HFFc6 (cell line): ENCODE results near the gene COL4A2. TPM values are rescaled to one million over a fixed set of nuclear protein-coding genes. Genes with fewer than 3 reads are reported as not detected.

Experiments used
- DNase-seq: peaks from one replicate; pipeline ENCODE4 v3.0.0-alpha.2; 2018
- H3K27ac Mint-ChIP-seq: 2 replicates; pipeline ENCODE4 v1.8.0; 2020; ENCODE audit warnings: mild to moderate bottlenecking, mixed read lengths
- H3K27me3 Mint-ChIP-seq: 2 replicates; pipeline ENCODE4 v1.8.0; 2021; ENCODE audit warnings: mild to moderate bottlenecking, moderate library complexity, mixed read lengths; ENCODE audit not compliant: insufficient read depth
- H3K36me3 Mint-ChIP-seq: 2 replicates; pipeline ENCODE4 v1.8.0; 2021; ENCODE audit warnings: low read depth, mixed read lengths
- H3K4me1 Mint-ChIP-seq: 2 replicates; pipeline ENCODE4 v1.8.0; 2020; ENCODE audit warnings: low read depth, mixed read lengths
- H3K4me3 Mint-ChIP-seq: 2 replicates; pipeline ENCODE4 v1.8.0; 2020; ENCODE audit warnings: mild to moderate bottlenecking, moderate library complexity, mixed read lengths
- H3K9me3 Mint-ChIP-seq: 2 replicates; pipeline ENCODE4 v1.8.0; 2020; ENCODE audit warnings: mild to moderate bottlenecking, mixed read lengths
- CTCF ChIP-seq: fragments of 200-600 bp; sonication (generic); IDR thresholded peaks from 2 replicates; pipeline ENCODE4 v1.5.0; 2021; ENCODE audit warnings: antibody characterized with exemption, mild to moderate bottlenecking
- total RNA-seq, 6 experiments: library from RNA; stranded (reverse); fragmentation: NEBNext Ultra II Directional; extraction: Animal tissue kit (Norgen Biotek cat#: 25700); gene quantifications; 2 replicates in 1 of 6; 3 replicates in 5 of 6; pipeline ENCODE4 v1.2.3, GENCODE V29; 2021

The COL4A2 gene
- total RNA-seq, 6 experiments from 2014 or later = 202 to 327 (median 217) TPM

GRCh38 chr13:110272227-110272626 lies 34.9 kb upstream of the COL4A2 start:
- Mint-ChIP-seq H3K27ac (no peak overlapping the region), H3K4me1 (peaks cover 9% of the 10 kb centered on the region), H3K9me3 (no peaks in the 10 kb centered on the region), H3K36me3 (peaks cover 5% of the 10 kb centered on the region; the same call in 1 of the 2 replicates), H3K27me3 (peaks cover 3% of the 10 kb centered on the region; the same call in 1 of the 2 replicates), H3K4me3 (no peak overlapping the region)
- DNase-seq = no peak
- TF ChIP-seq CTCF = no peak

- Mint-ChIP-seq H3K4me1 (peaks cover 13% of the 10 kb centered on the region), H3K36me3 (peaks cover 5% of the 10 kb centered on the region; the same call in 1 of the 2 replicates), H3K4me3 (no peak overlapping the region), H3K27me3 (peaks cover 3% of the 10 kb centered on the region; the same call in 1 of the 2 replicates), H3K9me3 (no peaks in the 10 kb centered on the region), H3K27ac (no peak overlapping the region)
- DNase-seq = no peak
- no peak for TF ChIP-seq CTCF
Measured at GRCh38 chr13:110272651-110273050, 34.4 kb upstream of the COL4A2 start.

GRCh38 chr13:110273254-110273653 lies 33.8 kb upstream of the COL4A2 start:
- Mint-ChIP-seq H3K4me3 (no peak overlapping the region), H3K36me3 (peaks cover 5% of the 10 kb centered on the region; the same call in 1 of the 2 replicates)

GRCh38 chr13:110274687-110275086 lies 32.4 kb upstream of the COL4A2 start:
- H3K9me3 Mint-ChIP-seq = no peaks in the 10 kb centered on the region
- H3K4me1 Mint-ChIP-seq = peaks cover 25% of the 10 kb centered on the region
- H3K36me3 Mint-ChIP-seq = peaks cover 10% of the 10 kb centered on the region
- H3K4me3 Mint-ChIP-seq = no peak overlapping the region
- peak; percentile 49; the same call in 1 of the 2 replicates for TF ChIP-seq CTCF
- H3K27ac Mint-ChIP-seq = no peak overlapping the region
- peaks cover 3% of the 10 kb centered on the region; the same call in 1 of the 2 replicates for H3K27me3 Mint-ChIP-seq
- DNase-seq = no peak

More at GRCh38 chr13:110273254-110273653, 33.8 kb upstream of the COL4A2 start:
- Mint-ChIP-seq H3K9me3 (no peaks in the 10 kb centered on the region), H3K4me1 (peaks cover 18% of the 10 kb centered on the region), H3K27me3 (peaks cover 3% of the 10 kb centered on the region; the same call in 1 of the 2 replicates), H3K27ac (no peak overlapping the region)
- DNase-seq = no peak
- TF ChIP-seq CTCF = no peak

- TF ChIP-seq CTCF = no peak
- H3K4me3 Mint-ChIP-seq = no peak overlapping the region
- peaks cover 3% of the 10 kb centered on the region; the same call in 1 of the 2 replicates for H3K27me3 Mint-ChIP-seq
- H3K36me3 Mint-ChIP-seq = peaks cover 16% of the 10 kb centered on the region
- H3K9me3 Mint-ChIP-seq = no peaks in the 10 kb centered on the region
- no peak for DNase-seq
- no peak overlapping the region for H3K27ac Mint-ChIP-seq
- H3K4me1 Mint-ChIP-seq = peaks cover 30% of the 10 kb centered on the region
Measured at GRCh38 chr13:110275931-110276552, 31.0 kb upstream of the COL4A2 start.
